ENCODE measurements around the gene GPD2.
"Not testable (repeated sequence)": the region's sequence is repeated elsewhere in the genome, so short reads cannot be mapped to it uniquely, and the experiment has no call there.

GPD2 gene

GRCh38 chr2:156473445-156473844, 37.3 kb downstream of the GPD2 start:
- in situ Hi-C loops (cut with HindIII; ENCODE audit: low sequenced_read_pairs): no loop called here

- in situ Hi-C loops (cut with HindIII; ENCODE audit: low sequenced_read_pairs): no loop called here
Measured at GRCh38 chr2:156474401-156474800, 38.2 kb downstream of the GPD2 start.

DNA sequence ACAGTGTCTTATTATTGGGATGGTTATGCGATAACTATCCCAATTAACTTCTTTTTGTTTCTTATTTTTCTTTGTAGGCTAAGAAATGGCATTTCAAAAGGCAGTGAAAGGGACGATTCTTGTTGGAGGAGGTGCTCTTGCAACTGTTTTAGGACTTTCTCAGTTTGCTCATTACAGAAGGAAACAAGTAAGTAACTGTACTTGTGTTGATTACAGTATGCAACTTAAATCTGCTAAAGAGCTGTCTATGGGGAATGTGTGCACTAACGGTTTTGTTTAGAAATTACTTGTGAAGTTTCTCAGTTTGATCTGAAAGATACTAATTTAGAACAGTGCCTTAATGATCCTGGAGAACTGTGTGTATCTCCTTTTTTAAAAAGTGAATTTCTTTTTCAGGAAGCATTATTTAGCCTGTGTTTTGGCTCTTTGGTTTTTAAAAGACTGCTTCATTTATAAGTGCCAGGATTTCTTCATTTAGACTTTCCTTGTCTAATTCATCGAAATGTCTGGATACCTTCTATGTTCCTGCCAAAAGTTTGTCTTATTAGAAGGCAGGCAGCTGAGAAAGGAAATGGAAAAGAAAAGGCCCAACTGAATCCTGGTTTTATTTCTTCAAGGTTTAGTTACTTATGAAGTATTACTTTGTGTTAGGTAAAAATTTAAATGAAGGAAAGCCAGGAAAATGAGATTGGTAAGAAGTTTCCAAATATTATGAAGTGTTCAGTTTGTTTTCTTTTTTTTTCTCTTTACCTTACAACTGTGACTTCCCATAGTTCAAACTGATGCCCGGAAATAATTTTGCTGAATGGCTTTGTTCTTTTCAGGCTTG, 40.1 kb downstream of the GPD2 start:
- in situ Hi-C loops (cut with HindIII; ENCODE audit: low sequenced_read_pairs): no loop called here

DNA sequence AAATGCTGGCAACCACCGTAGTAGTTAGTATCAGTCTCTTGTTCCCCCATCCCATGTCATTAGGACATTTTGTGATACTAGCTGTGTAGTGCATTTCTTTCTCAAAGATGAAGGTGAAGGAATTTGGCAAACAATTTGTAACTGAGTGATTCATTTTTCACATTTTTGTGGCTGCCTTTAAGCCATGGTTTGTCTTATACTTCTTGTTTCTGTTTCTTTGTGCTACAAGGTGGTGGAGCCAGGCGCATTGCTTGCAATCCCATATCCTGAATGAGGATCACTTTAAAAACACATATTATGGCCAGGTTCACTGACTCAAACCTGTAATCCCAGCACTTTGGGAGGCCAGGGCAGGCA, 40.6 kb downstream of the GPD2 start:
- in situ Hi-C loops (cut with HindIII; ENCODE audit: low sequenced_read_pairs): no loop called here

- in situ Hi-C loops (cut with HindIII; ENCODE audit: low sequenced_read_pairs): no loop called here
Measured at GRCh38 chr2:156480376-156480775, 44.2 kb downstream of the GPD2 start.

- in situ Hi-C loops (cut with HindIII; ENCODE audit: low sequenced_read_pairs): no loop called here
Measured at GRCh38 chr2:156481312-156481711, 45.1 kb downstream of the GPD2 start.

- in situ Hi-C loops (cut with HindIII; ENCODE audit: low sequenced_read_pairs): no loop called here
Measured at GRCh38 chr2:156483741-156484173, 47.6 kb downstream of the GPD2 start.

- in situ Hi-C loops (cut with HindIII; ENCODE audit: low sequenced_read_pairs): no loop called here
Measured at GRCh38 chr2:156486147-156486546, 50.0 kb downstream of the GPD2 start.

GRCh38 chr2:156486614-156487013, 50.4 kb downstream of the GPD2 start:
- in situ Hi-C loops (cut with HindIII; ENCODE audit: low sequenced_read_pairs): no loop called here

DNA sequence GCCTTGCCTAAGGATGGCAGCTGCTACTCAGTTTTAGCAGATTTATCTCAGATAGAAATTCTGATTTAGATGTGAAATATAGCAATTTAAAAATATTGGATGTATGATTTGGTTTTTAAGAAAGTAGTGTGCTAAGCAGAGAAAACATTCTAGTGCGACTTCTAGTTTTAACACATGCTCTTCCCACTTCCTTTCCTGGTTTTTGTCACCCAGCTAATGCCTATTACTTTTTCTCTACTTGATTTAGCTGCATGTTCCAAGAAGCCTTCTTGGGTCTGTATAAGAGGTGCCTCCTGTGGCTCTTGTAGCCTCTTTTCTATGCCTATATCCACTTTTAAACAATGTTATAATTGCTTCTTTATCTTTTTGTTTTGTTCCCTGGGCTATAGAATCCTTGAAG, 53.0 kb downstream of the GPD2 start:
- in situ Hi-C loops (cut with HindIII; ENCODE audit: low sequenced_read_pairs): no loop called here

DNA sequence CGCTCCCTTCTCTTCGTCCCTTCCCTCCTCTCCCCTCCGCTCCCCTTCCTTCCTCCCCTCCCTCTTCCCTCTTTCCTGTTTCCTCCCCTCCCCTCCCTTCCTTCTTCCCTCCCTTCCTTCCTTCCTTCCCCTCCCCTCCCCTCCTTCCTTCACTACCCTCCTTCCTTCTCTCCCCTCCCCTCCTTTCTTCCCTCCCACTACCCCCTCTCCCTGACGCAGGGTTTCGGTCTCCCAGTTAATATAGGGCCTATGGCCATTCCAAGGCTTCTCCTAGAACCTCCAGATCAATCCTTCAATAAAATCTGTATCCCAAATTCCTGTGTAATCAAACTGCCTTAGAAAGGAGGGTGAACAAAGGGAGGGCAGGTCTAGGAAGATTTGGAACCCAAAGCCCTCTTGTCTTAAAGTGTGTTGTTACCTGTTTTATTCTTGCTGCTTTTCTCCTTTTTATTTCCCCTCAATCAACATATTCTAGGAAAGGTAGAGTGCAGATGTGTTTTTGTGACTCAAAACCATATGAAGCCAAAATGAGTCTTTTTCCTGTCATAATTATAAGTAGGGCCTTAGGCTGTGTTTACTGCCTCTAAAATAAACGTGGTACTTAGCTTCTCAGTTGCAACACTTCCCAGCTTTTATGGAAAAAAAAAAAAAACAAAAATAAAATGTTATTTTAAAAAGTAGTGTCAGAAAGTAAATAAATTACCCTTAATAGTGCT, 53.7 kb downstream of the GPD2 start:
- in situ Hi-C loops (cut with HindIII; ENCODE audit: low sequenced_read_pairs): no loop called here

- in situ Hi-C loops (cut with HindIII; ENCODE audit: low sequenced_read_pairs): no loop called here
Measured at GRCh38 chr2:156490466-156490840, 54.3 kb downstream of the GPD2 start.

GRCh38 chr2:156491176-156491575, 55.0 kb downstream of the GPD2 start:
- in situ Hi-C loops (cut with HindIII; ENCODE audit: low sequenced_read_pairs): no loop called here

DNA sequence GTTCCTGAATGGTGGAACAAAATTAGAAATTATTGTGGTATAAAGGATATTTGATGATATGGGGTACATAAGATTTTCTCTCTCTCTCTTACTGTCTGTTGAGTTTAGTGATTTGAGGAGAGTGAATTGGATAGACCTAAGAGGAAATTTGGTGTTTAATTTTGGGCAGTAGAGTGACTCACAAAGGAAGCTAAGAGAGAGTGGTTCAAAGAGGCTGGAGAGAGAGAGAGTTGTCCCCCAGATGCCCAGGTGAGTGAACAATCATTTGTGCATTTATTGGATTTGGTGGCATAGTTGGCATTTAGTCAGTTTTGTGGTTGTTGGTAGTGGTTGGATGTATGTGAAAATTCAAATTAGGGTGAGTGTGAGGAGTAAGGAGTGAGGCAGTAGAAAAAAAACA, 56.8 kb downstream of the GPD2 start:
- in situ Hi-C loops (cut with HindIII; ENCODE audit: low sequenced_read_pairs): no loop called here

DNA sequence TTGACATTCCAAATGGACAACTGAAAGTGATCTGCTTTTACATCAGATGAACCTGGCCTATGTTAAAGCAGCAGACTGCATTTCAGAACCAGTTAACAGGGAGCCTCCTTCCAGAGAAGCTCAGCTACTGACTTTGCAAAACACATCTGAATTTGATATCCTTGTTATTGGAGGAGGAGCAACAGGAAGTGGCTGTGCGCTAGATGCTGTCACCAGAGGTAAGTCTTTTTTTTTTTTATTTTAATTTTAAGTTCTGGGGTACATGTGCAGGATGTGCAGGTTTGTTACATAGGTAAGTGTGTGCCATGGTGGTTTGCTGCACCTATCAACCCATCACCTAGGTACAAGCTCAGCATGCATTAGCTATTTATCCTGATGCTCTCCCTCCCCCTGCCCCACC, 59.8 kb downstream of the GPD2 start:
- in situ Hi-C loops (cut with HindIII; ENCODE audit: low sequenced_read_pairs): not testable (repeated sequence)

- in situ Hi-C loops (cut with HindIII; ENCODE audit: low sequenced_read_pairs): no loop called here
Measured at GRCh38 chr2:156505696-156506095, 69.5 kb downstream of the GPD2 start.

GRCh38 chr2:156511122-156511521, 74.9 kb downstream of the GPD2 start:
- in situ Hi-C loops (cut with HindIII; ENCODE audit: low sequenced_read_pairs): no loop called here

GRCh38 chr2:156511803-156512202, 75.6 kb downstream of the GPD2 start:
- in situ Hi-C loops (cut with HindIII; ENCODE audit: low sequenced_read_pairs): no loop called here

- in situ Hi-C loops (cut with HindIII; ENCODE audit: low sequenced_read_pairs): no loop called here
Measured at GRCh38 chr2:156512451-156512850, 76.3 kb downstream of the GPD2 start.

DNA sequence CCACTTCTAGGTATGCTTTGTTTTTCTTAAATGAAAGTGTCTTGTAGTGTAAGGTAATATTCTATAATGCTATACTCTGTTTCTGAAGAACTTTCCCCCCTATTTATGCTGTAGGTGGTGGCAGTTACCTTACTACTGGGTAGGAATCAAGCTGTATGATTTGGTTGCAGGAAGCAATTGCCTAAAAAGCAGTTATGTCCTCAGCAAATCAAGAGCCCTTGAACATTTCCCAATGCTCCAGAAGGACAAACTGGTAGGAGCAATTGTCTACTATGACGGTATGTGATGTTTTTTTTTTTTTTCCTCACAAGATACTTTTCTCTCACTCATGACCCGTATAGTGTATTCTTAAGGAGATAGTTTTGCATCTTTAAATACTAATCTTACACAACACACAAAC, 77.0 kb downstream of the GPD2 start:
- in situ Hi-C loops (cut with HindIII; ENCODE audit: low sequenced_read_pairs): no loop called here

DNA sequence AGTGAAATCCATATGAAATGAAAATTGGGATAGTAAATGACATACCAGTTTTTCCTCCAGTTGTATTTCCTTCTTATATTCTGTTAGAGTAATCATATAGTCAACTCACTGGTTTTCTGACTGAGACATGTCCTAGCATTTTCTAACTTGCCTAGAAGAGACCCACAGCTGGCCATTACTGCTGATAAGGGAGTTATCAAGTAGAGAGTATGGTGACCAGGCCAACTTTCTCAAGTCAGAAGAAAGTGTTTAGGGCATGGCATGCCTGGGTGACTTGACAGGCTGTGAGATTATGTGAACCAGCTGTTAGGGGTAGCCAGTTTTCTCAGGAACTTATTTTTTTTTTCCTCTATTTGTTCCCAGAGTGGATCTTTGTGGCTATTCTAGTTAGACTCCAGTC, 81.2 kb downstream of the GPD2 start:
- in situ Hi-C loops (cut with HindIII; ENCODE audit: low sequenced_read_pairs): no loop called here

DNA sequence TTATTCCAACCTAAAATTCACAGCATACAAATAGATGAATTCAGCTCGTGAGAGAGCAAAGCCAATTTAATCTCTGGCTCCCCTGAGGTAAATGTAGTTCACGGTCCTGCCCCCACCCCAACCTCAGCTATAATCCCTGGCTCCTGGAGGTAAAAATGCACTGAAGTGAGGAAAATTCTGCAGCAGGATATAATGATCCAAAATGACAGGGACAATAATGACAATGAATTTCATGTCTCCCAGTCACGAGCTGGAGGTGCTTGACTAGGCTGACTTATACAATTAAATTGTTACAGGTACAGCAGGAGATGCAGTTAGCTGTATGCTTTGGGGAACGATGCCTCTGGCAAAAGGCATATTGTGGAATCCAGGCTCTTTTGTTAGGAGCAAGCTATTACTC, 82.0 kb downstream of the GPD2 start:
- in situ Hi-C loops (cut with HindIII; ENCODE audit: low sequenced_read_pairs): no loop called here

Data from endothelial cell of hepatic sinusoid (primary cell).